K562 (cell line): Measurements from ENCODE around the gene SH3BP2. TPM values are rescaled to one million over a fixed set of nuclear protein-coding genes. Genes with fewer than 3 reads are reported as not detected.

Experiments
- ATAC-seq: fragments of 200-7000 bp; cut with Tn5 transposase; 3 replicates; pipeline ENCODE4 v1.9.1; 2020; ENCODE audit warnings: moderate library complexity
- BruUV-seq: library from RNA; stranded (reverse); fragments of 400-500 nt; replicated peaks from 2 replicates; lab custom pipeline; 2021; lab: Mats Ljungman, UMichigan
- CTCF ChIA-PET: fragments of 300-600 bp; formaldehyde crosslinking; extraction: SDS; loops from one replicate; lab custom pipeline; 2021; ENCODE audit warnings: low intra/inter-chr PET ratio; lab: Yijun Ruan, JAX
- POLR2A ChIA-PET: fragments of 300-600, 350-650 bp; sonication (Branson Sonifier 250); formaldehyde crosslinking; extraction: SDS; loops from one replicate; lab custom pipeline; 2021; ENCODE audit warnings: antibody characterized with exemption, inconsistent platforms; lab: Yijun Ruan, JAX
- DNase-seq, 4 experiments: peaks; one replicate each; pipeline versions ENCODE4 v3.0.0 to v3.0.0-alpha.2; 2011 to 2018; ENCODE audit warnings: low spot score in 3 of 4, mixed read lengths in 3 of 4; ENCODE audit errors: extremely low read depth in 1 of 4
- FAIRE-seq: peaks from 2 replicates; lab custom pipeline; 2011; peaks lifted over from hg19 to GRCh38; lab: Jason Lieb, UNC
- H2AFZ ChIP-seq: 2 replicates; pipeline ENCODE4 v1.6.0; 2011; ENCODE audit warnings: low read depth, low read length, control low read depth, inconsistent platforms
- H3K27ac ChIP-seq: fragments of 200-600 bp; 3 replicates; pipeline ENCODE4 v1.8.0; 2011; ENCODE audit warnings: low read depth, mild to moderate bottlenecking, control low read depth, inconsistent platforms, low read length, moderate library complexity, mixed read lengths; ENCODE audit errors: extremely low read depth
- H3K27me3 ChIP-seq, 2 experiments: fragments of 300-600 bp in 1 of 2; 2 replicates in 1 of 2; 3 replicates in 1 of 2; pipeline versions ENCODE4 v1.6.0 to v1.8.0; 2011; ENCODE audit warnings: inconsistent platforms in 2 of 2, low read length in 2 of 2, mild to moderate bottlenecking in 1 of 2, mixed read lengths in 1 of 2, moderate library complexity in 1 of 2; ENCODE audit not compliant: control insufficient read depth in 2 of 2, insufficient read depth in 2 of 2
- H3K36me3 ChIP-seq: fragments of 300-600 bp; 3 replicates; pipeline ENCODE4 v1.8.0; 2011; ENCODE audit warnings: mild to moderate bottlenecking, low read length, inconsistent platforms; ENCODE audit not compliant: control insufficient read depth, insufficient read depth
- H3K4me1 ChIP-seq, 2 experiments: fragments of 200-600 bp in 1 of 2; replicated peaks in 1 of 2; 2 replicates in 1 of 2; 3 replicates in 1 of 2; pipeline versions ENCODE4 v1.5.1 to v1.8.0; 2011; ENCODE audit warnings: inconsistent platforms in 2 of 2, low read length in 2 of 2, mild to moderate bottlenecking in 1 of 2, mixed read lengths in 1 of 2, moderate library complexity in 1 of 2; ENCODE audit not compliant: control insufficient read depth in 2 of 2, insufficient read depth in 2 of 2
- H3K4me2 ChIP-seq: 2 replicates; pipeline ENCODE4 v1.6.1; 2011; ENCODE audit warnings: low read length, control low read depth, inconsistent platforms, mixed read lengths; ENCODE audit not compliant: insufficient read depth
- H3K4me3 ChIP-seq: fragments of 200-600 bp; sonication (generic), shearing (Covaris generic); 2 replicates; pipeline ENCODE4 v1.5.1; 2016; ENCODE audit warnings: control low read depth, inconsistent platforms
- H3K79me2 ChIP-seq: fragments of 200-600 bp; 3 replicates; pipeline ENCODE4 v1.8.0; 2011; ENCODE audit warnings: low read length, inconsistent platforms; ENCODE audit not compliant: control insufficient read depth, insufficient read depth
- H3K9ac ChIP-seq, 2 experiments: 2 replicates each; pipeline versions ENCODE4 v1.6.0 to v1.6.1; 2011; ENCODE audit warnings: low read depth in 2 of 2, low read length in 2 of 2, control low read depth in 1 of 2, inconsistent platforms in 1 of 2, mild to moderate bottlenecking in 1 of 2, mixed read lengths in 1 of 2; ENCODE audit not compliant: insufficient read depth in 1 of 2
- H3K9me1 ChIP-seq: one replicate; pipeline ENCODE4 v1.6.0; 2011; ENCODE audit warnings: inconsistent platforms, mild to moderate bottlenecking, low read length, moderate library complexity; ENCODE audit not compliant: control insufficient read depth, insufficient read depth
- H3K9me3 ChIP-seq: replicated peaks from 2 replicates; pipeline ENCODE4 v1.5.1; 2011; ENCODE audit warnings: low read depth, low read length, inconsistent platforms; ENCODE audit not compliant: control insufficient read depth, insufficient read depth
- H4K20me1 ChIP-seq: replicated peaks from 2 replicates; pipeline ENCODE4 v1.6.1; 2011; ENCODE audit warnings: low read length, inconsistent platforms, mixed read lengths; ENCODE audit not compliant: control insufficient read depth, insufficient read depth
- NR2C2 ChIP-seq, 2 experiments: fragments of 200-800 bp in 1 of 2; sonication (Bioruptor generic) in 1 of 2; sonication (generic) in 1 of 2; formaldehyde crosslinking in 1 of 2; IDR thresholded peaks; 2 replicates each; pipeline versions ENCODE4 v1.6.1 to v1.8.0; 2016 to 2022; ENCODE audit warnings: mild to moderate bottlenecking in 1 of 2, missing compliant biosample characterization in 1 of 2, missing genetic modification characterization in 1 of 2, missing genetic modification reagents in 1 of 2
- RAD21 ChIP-seq, 2 experiments: fragments of 250-450 bp in 1 of 2; fragments of 450-650 bp in 1 of 2; sonication (Bioruptor Pico) in 1 of 2; formaldehyde crosslinking in 1 of 2; IDR thresholded peaks in 1 of 2; conservative IDR thresholded peaks in 1 of 2; 2 replicates each; pipeline versions ENCODE4 v1.4.0 to v1.8.0; 2020 to 2022; ENCODE audit warnings: mild to moderate bottlenecking in 2 of 2, moderate library complexity in 1 of 2
- WGBS: fragments of 100-300 bp; shearing (Covaris generic); methylation state at CpG from one replicate; pipeline ENCODE4 v1.1.6; 2016; ENCODE audit warnings: low coverage, mixed read lengths; ENCODE audit not compliant: insufficient coverage; ENCODE audit errors: missing lambda C conversion rate; 5-methylcytosine and 5-hydroxymethylcytosine counted together
- in situ Hi-C: fragments of 300-500 bp; cut with MboI; formaldehyde crosslinking; loops from 4 replicates; pipeline ENCODE4 v1.15.0; 2018; ENCODE audit warnings: inconsistent platforms, mixed read lengths
- intact Hi-C: fragments of 100-400 bp; cut with micrococcal nuclease; formaldehyde crosslinking; loops from 2 replicates; pipeline ENCODE4 v1.14.2; 2022
- polyA plus RNA-seq, 8 experiments: library from polyadenylated mRNA; depleted of rRNA in 4 of 8; stranded (reverse) in 5 of 8; unstranded in 3 of 8; fragments of >200 nt; fragmentation: Nextera tagmentation in 2 of 8; fragmentation: Illumina TruSeq in 1 of 8; extraction: Ambion mirVana in 2 of 8; extraction: Trizol in 1 of 8; gene quantifications; 2 replicates each; pipeline versions ENCODE4 v1.2.1 to v1.2.3, GENCODE V29; 2011 to 2014; ENCODE audit warnings: inconsistent platforms in 1 of 8, missing spikeins in 1 of 8
- total RNA-seq, 7 experiments: library from RNA; depleted of rRNA in 6 of 7; stranded (reverse); fragments of >200 nt in 6 of 7; fragmentation: Illumina TruSeq in 2 of 7; extraction: Trizol in 2 of 7; gene quantifications; 2 replicates each; pipeline versions ENCODE4 v1.2.1 to v1.2.3, GENCODE V29; 2011 to 2021; ENCODE audit warnings: low replicate concordance in 1 of 7

SH3BP2 gene
- total and polyA plus RNA-seq, 9 of the 15 experiments (the other 6 are each of a cell fraction or from before 2014, with no cell fraction given) = 0.34 to 16.0 (median 5.1) TPM

- Histone ChIP-seq H3K27ac (no peak overlapping the region), H3K9ac (no peak overlapping the region), H2AFZ (no peak overlapping the region), H3K4me3 (no peak overlapping the region), H3K4me2 (no peak overlapping the region), H3K4me1 (peaks cover 22 to 44% of the 10 kb centered on the region in 2 experiments), H3K27me3 (no peaks in the 10 kb centered on the region), H3K79me2 (peaks cover 89% of the 10 kb centered on the region), H3K9me1 (peaks cover 6% of the 10 kb centered on the region), H3K9me3 (no peaks in the 10 kb centered on the region), H3K36me3 (peaks cover 8% of the 10 kb centered on the region; the same call in 1 of the 3 replicates), H4K20me1 (peaks cover 59% of the 10 kb centered on the region)
- BruUV-seq = no TSS peak
- 63% methylated on average over 5 of the region's 5 CpGs for WGBS
- ChIA-PET CTCF (no interaction called here), POLR2A (interaction anchor here (0.9 to 1.6 kb wide), 3 partner anchors 12 to 16 kb away, joined by 3 to 5 read pairs (median 3); no protein-coding TSS in a partner anchor)
- intact Hi-C loops = loop anchor here (5.0 kb wide), 1 partner anchor 75 kb away; the partner anchor contains the start of gene SH3BP2
- DNase-seq = no peak
- TF ChIP-seq RAD21 (CRISPR knock-in tag; conservative IDR thresholded peaks at IDR 0.05 in 1 of 2, IDR thresholded peaks at IDR 0.05 in 1 of 2) (no peak), NR2C2 (CRISPR knock-in tag; IDR thresholded peaks at IDR 0.05) (no peak), NR2C2 (tag; IDR thresholded peaks at IDR 0.05) (0 out of 2 replicates have a peak, but pooled peaks have one; percentile 18)
- in situ Hi-C loops = no loop called here
- FAIRE-seq = no peak
- ATAC-seq = no peak
These were observed 74.0 kb downstream of the SH3BP2 start for GRCh38 chr4:2866891-2867290.
